SIG-M5 (cell line): ENCODE results near the gene CYS1.
"Not testable (repeated sequence)": the region's sequence is repeated elsewhere in the genome, so short reads cannot be mapped to it uniquely, and the experiment has no call there.

ENCODE experiments used
- DNase-seq: peaks from one replicate; lab custom pipeline; 2025; lab: John Stamatoyannopoulos, UW

The CYS1 gene

GRCh38 chr2:10091889-10092244 is 11.7 kb upstream of the CYS1 start:
- DNase-seq, result not testable (repeated sequence)

GRCh38 chr2:10091182-10091888 is 11.1 kb upstream of the CYS1 start:
- no peak for DNase-seq

DNA sequence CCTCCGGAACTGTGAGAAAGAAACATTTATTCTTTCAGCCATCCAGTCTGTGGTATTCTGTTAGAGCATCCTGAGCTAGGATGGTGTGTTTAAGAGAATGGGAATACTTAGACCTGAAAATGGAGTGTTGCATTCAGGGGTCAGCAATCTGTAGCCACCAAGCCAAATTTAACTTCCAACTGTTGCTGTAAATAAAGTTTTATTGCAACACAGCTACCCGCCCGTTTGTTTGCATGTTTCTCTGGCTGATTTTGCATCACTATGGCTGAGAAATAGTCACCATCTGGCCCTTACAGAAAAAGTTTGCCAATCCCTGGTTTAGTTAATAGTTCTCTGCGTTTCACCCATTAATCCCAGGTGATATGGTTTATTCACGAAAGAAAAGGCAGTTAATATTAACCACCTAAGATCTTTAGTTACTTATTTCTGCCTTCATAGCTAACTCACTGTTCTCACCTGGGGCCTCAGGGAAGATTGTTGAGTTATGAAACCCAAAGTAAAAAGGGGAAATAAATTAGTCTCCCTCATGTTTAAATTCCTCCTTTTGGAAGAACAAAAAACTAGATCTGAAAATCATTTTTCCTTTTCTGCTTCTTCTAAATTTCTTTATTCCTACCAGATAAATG is 9.5 kb upstream of the CYS1 start:
- no peak for DNase-seq

DNA sequence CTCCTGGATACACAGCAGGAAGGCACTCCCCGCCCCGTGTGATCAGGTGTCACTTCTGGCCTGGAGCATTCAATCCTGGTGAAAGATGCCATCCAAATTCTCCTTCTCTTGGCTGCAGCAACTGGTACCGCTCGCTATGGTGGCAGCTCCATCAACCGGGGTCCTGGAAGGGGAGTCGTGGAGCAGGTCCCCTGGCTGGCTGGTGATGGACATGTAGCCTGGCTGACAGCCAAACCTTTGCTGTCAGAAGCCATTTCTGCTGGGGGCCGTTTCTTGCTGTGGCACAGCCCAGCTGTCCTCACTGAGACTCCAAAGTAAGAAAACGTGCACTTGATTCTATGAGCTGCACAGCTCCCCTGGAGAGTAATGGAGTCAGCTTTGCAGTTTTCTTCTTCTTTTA is 7.1 kb upstream of the CYS1 start:
- DNase-seq, result no peak

DNA sequence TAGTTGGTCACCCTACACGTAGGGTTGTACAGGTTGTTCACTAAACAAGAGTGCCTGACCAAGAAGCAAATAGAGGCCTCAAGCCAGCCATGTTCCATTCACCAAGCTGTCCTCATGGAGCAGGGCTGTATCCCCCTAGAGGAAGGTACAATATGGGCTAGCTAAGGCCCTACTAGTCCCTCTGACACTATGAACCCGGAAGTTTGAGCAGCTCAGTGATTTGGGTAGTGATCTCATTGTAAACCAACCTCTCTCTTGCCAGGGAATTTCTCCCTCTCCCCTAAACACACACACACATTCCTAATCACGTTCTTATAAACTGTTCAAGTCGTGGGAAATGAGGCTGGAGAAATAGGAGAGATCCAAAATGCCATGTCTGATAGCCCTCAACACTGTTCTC is 6.7 kb upstream of the CYS1 start:
- DNase-seq, result no peak

- no peak for DNase-seq
Observed at GRCh38 chr2:10085668-10086059, 5.5 kb upstream of the CYS1 start.

GRCh38 chr2:10085043-10085667 is 4.9 kb upstream of the CYS1 start:
- no peak for DNase-seq

GRCh38 chr2:10084223-10084865 is 4.1 kb upstream of the CYS1 start:
- DNase-seq, result no peak

- no peak for DNase-seq
Observed at GRCh38 chr2:10083692-10084211, 3.5 kb upstream of the CYS1 start.

GRCh38 chr2:10083046-10083445 is 2.8 kb upstream of the CYS1 start:
- no peak for DNase-seq

GRCh38 chr2:10080536-10081304 is 509 bp upstream of the CYS1 start:
- DNase-seq, result no peak

DNA sequence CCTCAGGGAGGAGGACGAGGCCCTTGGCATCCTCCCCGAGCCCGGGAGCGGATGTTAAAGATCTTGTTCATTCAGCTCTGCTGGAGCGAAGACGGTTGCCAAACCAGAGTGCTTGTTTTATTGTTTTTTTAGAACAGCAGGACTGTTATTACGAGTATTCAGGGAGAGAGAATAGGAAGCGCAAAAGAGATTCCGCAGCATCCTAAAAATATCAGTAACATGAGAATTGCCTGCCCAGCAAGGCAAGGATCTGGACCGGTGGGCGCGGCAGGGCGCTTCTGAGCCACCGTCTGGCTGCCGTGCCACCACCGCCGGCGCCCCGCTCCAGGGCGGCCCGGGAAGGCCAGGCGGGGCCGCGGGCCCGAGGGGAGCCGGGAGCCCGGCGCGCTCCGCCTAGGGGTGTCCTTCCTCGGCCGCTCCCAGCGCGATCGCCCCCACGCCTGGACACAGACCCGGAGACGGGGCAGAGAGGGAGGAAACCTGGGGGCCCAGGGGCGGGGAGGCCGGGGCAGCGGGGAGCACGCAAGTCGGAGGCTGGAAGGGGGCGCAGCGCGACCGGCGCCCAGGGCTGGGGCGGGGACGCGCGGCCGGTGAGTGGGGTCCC is 843 bp downstream of the CYS1 start:
- no peak for DNase-seq

DNA sequence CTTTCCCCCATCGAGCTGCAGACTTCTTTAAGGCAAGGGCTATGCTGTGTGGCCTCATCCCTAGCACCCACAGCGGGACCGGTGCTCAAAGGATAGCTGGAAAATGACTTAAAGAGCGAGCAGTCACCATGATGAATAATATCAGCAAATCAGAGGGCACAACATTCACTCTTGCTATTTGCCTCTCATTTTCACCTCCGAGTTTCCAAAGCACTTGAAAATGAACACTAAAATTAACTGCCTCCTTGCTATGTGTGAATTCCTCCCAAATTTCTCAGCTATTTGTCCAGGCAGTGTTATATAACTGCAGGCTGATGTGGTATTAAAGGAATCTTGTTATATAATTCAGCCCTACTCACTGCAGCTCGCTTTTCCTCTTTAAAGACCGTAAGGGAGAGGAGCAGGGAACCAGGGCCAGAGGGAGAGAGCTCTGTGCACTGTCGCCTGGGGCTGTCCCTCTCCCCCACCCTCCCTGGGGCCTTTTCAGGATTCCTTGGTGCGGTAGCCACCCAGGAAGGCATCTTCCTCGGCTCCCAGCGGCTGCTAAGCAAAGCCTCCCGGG is 1.4 kb downstream of the CYS1 start:
- DNase-seq, result no peak

DNA sequence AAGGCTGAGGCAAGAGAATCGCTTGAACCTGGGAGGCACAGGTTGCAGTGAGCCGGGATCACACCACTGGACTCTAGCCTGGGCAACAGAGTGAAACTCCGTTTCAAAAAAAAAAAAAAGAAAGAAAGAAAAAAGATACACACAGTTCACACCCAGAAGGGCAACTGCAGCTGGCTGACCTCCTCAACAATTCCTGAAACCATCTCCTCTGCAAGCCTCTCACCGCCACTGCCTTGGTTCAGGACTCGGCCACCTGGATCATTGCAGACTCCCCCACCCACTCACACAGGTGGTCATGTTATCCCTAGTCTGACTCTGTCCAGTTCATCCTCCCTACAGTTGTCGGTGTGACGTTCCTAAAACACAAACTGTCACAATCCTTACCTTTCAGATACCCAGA is 2.2 kb downstream of the CYS1 start:
- DNase-seq, result no peak

DNA sequence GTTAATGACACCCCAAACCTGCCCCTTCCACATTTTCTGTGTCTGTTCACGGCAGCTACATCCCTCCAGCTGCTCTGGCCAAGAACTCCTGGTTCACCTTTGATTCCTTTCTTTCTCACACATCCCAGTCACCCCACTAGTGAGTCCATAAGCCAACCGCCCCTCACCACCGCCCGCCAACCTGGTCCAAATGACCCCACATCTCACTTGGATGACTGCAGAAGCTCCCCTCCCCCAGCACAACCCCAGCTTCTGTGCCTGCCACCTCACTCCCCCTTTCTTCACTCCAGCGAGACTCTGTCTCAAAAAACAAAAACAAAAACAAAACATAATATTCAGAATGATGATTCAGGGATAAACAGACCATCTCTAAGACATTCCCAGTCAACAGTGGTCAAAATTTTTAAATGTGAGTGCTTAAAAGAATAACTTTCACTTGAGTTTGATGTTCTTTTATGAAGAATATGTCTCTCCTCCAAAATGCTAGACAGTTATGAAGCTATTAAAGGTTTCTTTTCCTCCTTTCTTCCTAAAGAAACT is 3.2 kb downstream of the CYS1 start:
- no peak for DNase-seq

DNA sequence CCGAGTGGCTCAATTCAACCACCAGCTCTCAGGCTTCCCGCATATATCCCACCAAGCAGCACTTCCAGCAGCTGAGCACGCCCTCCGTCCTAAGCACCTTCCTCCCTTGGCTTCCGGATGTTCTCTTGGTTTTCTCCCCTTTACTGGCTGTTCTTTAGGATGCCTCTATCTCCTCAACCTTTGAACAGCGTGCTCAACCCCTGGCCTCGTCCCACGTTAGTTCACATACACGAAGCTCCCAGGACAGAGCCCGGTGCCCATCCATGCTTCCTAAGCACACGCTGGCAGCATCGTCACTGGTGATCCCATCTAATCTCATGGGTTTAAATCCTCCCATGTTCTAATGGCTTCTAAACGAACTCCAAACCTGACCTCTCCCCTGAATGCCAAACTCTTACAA is 3.7 kb downstream of the CYS1 start:
- no peak for DNase-seq

- no peak for DNase-seq
Observed at GRCh38 chr2:10075571-10076209, 4.5 kb downstream of the CYS1 start.

DNA sequence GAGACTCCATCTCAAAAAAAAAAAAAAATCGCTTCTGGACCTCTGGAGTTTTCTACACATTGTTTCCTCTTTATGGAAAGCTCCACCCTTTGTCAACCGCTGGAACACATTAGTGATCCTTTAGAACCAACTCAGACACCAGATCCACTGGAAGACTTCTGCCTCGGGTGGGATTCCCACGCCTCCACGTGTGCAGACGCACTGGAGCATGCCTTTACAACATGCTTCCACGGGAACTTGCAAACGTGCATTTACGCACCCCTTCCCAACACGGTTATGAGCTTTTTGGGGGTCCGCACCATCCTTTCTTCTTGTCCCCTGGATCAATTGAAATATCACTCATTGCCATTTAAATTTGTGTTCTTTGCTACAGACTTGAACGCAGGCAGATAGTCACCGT is 5.1 kb downstream of the CYS1 start:
- no peak for DNase-seq

GRCh38 chr2:10073706-10074105 is 6.5 kb downstream of the CYS1 start:
- no peak for DNase-seq

DNA sequence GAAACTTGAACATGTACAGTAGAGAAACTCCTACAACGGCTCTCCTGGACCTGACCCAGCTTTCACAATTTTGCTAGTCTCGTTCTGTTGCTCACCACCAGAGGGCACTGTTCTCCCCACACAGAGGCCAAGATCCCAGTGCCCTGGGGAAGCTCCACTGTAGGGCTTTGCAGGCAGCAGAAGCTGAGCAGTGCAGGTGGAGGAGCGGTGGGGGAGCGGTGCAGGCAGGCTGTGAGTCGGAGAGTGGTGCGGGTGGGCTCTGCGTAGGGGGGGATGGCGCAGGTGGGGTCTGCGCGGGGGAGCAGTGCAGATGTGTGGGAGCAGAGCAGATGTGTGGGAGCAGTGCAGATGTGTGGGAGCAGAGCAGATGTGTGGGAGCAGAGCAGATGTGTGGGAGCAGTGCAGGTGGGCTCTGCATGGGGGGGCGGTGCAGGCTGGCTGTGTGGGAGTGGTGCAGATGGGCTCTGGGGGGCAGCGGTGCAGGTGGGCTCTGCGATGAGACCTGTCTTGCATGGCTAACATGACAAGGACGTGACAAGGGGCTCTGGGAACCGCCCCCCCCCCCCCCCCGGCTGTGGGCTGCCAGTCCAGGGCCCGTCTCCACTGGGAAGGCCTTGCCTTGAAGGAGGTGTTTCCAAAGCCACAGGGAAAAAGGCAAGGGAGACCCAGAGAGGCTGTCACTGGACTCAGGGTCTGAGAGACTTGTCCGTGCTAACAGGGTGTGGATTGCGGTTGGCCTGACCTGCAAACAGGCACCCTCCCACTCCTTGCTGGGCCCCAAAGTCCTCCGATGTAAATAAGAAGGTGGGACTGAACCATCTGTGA is 7.3 kb downstream of the CYS1 start:
- peak; percentile 55 for DNase-seq
